ENCODE data around the gene EFCAB9. TPM values are rescaled to one million over a fixed set of nuclear protein-coding genes. Genes with fewer than 3 reads are reported as not detected.
"Not testable (repeated sequence)": the region's sequence is repeated elsewhere in the genome, so short reads cannot be mapped to it uniquely, and the experiment has no call there.

EFCAB9 gene
- total RNA-seq, 1 experiment from 2014 or later: not detected

DNA sequence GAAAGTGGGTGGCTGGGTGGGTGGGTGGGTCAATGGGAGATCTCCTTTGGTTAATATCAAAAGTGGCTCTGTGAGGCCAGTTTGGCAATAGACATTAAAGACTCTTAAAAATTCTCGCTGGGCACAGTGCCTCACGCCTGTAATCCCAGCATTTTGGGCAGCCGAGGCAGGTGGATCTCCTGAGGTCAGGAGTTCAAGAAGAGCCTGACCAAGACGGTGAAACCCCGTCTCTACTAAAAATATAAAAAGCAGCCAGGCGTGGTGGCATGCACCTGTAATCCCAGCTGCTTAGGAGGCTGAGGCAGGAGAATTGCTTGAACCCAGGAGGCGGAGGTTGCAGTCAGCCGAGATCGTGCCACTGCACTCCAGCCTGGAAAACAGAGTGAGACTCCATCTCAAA is 38.9 kb upstream of the EFCAB9 start:
- H3K36me3 Mint-ChIP-seq; H3K9me3 Mint-ChIP-seq; POLR2A ChIA-PET; H3K27me3 Mint-ChIP-seq (ENCODE audit: low read depth); H3K4me1 Mint-ChIP-seq; ATAC-seq; DNase-seq (ENCODE audit: low spot score); H3K4me3 Mint-ChIP-seq; H3K27ac Mint-ChIP-seq: not testable (repeated sequence)
- CTCF ChIA-PET: interaction anchor here (1.2 kb wide), 1 partner anchor 33 kb away, joined by 4 read pairs; the partner anchor contains the start of gene STK10

DNA sequence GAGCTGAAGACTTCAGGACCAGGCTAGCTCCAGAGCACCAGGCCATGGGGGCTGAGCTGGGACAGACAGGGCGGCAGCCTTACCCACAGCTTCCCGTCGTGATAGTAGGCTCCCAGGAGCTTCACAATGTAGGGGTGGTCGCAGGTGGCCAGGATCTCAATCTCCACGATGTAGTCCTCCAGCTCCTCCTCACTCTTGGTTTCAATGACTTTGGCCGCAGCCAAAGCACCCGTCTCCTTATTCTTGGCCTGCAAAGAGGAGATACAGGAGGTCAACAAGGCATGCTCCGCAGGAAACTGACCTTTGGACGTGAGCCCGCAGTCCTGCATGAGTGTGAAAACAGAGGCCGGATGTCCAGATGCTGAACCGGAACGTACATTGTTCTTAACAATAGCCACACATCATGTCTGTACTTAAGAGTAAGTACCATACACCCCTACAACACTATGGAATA is 37.4 kb upstream of the EFCAB9 start:
- Mint-ChIP-seq H3K4me1 (no peaks in the 10 kb centered on the region), H3K4me3 (no peak overlapping the region), H3K27ac (no peak overlapping the region), H3K9me3 (no peaks in the 10 kb centered on the region), H3K36me3 (no peaks in the 10 kb centered on the region; the same call in 1 of the 2 replicates), H3K27me3 (ENCODE audit: low read depth) (no peaks in the 10 kb centered on the region)
- CTCF ChIA-PET: interaction anchor here (0.6 to 0.7 kb wide), 2 partner anchors 47 to 255 kb away, joined by 3 to 6 read pairs; no protein-coding TSS in a partner anchor
- POLR2A ChIA-PET: no interaction called here
- DNase-seq (ENCODE audit: low spot score): no peak
- no peak for ATAC-seq
- TF ChIP-seq FOXP1 (CRISPR knock-in tag; IDR thresholded peaks at IDR 0.05; ENCODE audit: borderline replicate concordance) (no peak), HMGA2 (CRISPR knock-in tag; IDR thresholded peaks at IDR 0.05) (no peak), USF2 (CRISPR knock-in tag; IDR thresholded peaks at IDR 0.05) (no peak), NFE2L1 (CRISPR knock-in tag; IDR thresholded peaks at IDR 0.05) (no peak), EMX1 (CRISPR knock-in tag; IDR thresholded peaks at IDR 0.05) (no peak), RORB (CRISPR knock-in tag; IDR thresholded peaks at IDR 0.05) (no peak)

DNA sequence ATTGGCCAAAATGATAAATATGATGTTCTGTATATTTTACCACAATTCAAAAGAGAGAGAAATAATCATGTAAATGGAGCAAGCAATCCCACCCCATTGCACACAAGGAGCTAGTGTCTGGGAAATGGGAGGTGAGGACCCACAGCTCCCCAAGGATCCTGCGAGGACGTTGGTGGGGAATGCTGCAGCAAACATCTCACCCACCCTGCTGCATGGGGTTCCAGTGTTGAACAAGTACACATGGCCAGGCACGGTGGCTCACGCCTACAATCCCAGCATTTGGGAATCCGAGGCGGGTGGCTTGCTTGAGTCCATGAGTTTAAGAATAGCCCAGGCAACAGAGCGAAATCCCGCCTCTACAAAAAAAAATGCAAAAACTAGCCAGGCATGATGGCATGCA is 35.0 kb upstream of the EFCAB9 start:
- Mint-ChIP-seq H3K4me1 (no peaks in the 10 kb centered on the region), H3K27me3 (ENCODE audit: low read depth) (no peaks in the 10 kb centered on the region), H3K36me3 (no peaks in the 10 kb centered on the region; the same call in 1 of the 2 replicates), H3K27ac (no peak overlapping the region), H3K4me3 (no peak overlapping the region), H3K9me3 (no peaks in the 10 kb centered on the region)
- CTCF ChIA-PET: interaction anchor here (0.7 to 1.5 kb wide), 2 partner anchors 29 to 571 kb away, joined by 3 to 6 read pairs; partner anchors contain the start of gene STK10
- ATAC-seq (no peak), DNase-seq (ENCODE audit: low spot score) (no peak)
- POLR2A ChIA-PET: interaction anchor here (0.7 kb wide), 1 partner anchor 191 kb away, joined by 3 read pairs; no protein-coding TSS in a partner anchor
- TF ChIP-seq MXD4 (CRISPR knock-in tag; IDR thresholded peaks at IDR 0.05; ENCODE audit: borderline replicate concordance): no peak
- no peak for TF ChIP-seq ELF4 (CRISPR knock-in tag; IDR thresholded peaks at IDR 0.05; ENCODE audit: low read depth)
- TF ChIP-seq MYBL2 (CRISPR knock-in tag; IDR thresholded peaks at IDR 0.05): no peak
- TF ChIP-seq ZNF263 (CRISPR knock-in tag; IDR thresholded peaks at IDR 0.05; ENCODE audit: low read depth): no peak
- no peak for TF ChIP-seq ZNF396 (CRISPR knock-in tag; IDR thresholded peaks at IDR 0.05; ENCODE audit: borderline replicate concordance)
- no peak for TF ChIP-seq EMX1 (CRISPR knock-in tag; IDR thresholded peaks at IDR 0.05)
- no peak for TF ChIP-seq ZNF317 (CRISPR knock-in tag; IDR thresholded peaks at IDR 0.05; ENCODE audit: borderline replicate concordance, low read depth)
- TF ChIP-seq ZNF416 (CRISPR knock-in tag; IDR thresholded peaks at IDR 0.05): no peak
- TF ChIP-seq, protein P1, sequence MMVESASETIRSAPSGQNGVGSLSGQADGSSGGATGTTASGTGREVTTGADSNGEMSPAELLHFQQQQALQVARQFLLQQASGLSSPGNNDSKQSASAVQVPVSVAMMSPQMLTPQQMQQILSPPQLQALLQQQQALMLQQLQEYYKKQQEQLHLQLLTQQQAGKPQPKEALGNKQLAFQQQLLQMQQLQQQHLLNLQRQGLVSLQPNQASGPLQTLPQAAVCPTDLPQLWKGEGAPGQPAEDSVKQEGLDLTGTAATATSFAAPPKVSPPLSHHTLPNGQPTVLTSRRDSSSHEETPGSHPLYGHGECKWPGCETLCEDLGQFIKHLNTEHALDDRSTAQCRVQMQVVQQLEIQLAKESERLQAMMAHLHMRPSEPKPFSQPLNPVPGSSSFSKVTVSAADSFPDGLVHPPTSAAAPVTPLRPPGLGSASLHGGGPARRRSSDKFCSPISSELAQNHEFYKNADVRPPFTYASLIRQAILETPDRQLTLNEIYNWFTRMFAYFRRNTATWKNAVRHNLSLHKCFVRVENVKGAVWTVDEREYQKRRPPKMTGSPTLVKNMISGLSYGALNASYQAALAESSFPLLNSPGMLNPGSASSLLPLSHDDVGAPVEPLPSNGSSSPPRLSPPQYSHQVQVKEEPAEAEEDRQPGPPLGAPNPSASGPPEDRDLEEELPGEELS (CRISPR knock-in tag; IDR thresholded peaks at IDR 0.05): no peak
- TF ChIP-seq NFE2L1 (CRISPR knock-in tag; IDR thresholded peaks at IDR 0.05): no peak
- no peak for TF ChIP-seq AFF4 (CRISPR knock-in tag; IDR thresholded peaks at IDR 0.05; ENCODE audit: borderline replicate concordance)
- no peak for TF ChIP-seq GRHL2 (CRISPR knock-in tag; IDR thresholded peaks at IDR 0.05; ENCODE audit: insufficient replicate concordance, severe bottlenecking)
- no peak for TF ChIP-seq ZNF138 (CRISPR knock-in tag; conservative IDR thresholded peaks at IDR 0.05)
- no peak for TF ChIP-seq NR3C1 (CRISPR knock-in tag; conservative IDR thresholded peaks at IDR 0.05; ENCODE audit: low read depth)
- TF ChIP-seq ESRRA (CRISPR knock-in tag; IDR thresholded peaks at IDR 0.05; ENCODE audit: borderline replicate concordance): no peak
- TF ChIP-seq, protein P2, sequence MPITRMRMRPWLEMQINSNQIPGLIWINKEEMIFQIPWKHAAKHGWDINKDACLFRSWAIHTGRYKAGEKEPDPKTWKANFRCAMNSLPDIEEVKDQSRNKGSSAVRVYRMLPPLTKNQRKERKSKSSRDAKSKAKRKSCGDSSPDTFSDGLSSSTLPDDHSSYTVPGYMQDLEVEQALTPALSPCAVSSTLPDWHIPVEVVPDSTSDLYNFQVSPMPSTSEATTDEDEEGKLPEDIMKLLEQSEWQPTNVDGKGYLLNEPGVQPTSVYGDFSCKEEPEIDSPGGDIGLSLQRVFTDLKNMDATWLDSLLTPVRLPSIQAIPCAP (CRISPR knock-in tag; IDR thresholded peaks at IDR 0.05): no peak
- TF ChIP-seq, protein P3, sequence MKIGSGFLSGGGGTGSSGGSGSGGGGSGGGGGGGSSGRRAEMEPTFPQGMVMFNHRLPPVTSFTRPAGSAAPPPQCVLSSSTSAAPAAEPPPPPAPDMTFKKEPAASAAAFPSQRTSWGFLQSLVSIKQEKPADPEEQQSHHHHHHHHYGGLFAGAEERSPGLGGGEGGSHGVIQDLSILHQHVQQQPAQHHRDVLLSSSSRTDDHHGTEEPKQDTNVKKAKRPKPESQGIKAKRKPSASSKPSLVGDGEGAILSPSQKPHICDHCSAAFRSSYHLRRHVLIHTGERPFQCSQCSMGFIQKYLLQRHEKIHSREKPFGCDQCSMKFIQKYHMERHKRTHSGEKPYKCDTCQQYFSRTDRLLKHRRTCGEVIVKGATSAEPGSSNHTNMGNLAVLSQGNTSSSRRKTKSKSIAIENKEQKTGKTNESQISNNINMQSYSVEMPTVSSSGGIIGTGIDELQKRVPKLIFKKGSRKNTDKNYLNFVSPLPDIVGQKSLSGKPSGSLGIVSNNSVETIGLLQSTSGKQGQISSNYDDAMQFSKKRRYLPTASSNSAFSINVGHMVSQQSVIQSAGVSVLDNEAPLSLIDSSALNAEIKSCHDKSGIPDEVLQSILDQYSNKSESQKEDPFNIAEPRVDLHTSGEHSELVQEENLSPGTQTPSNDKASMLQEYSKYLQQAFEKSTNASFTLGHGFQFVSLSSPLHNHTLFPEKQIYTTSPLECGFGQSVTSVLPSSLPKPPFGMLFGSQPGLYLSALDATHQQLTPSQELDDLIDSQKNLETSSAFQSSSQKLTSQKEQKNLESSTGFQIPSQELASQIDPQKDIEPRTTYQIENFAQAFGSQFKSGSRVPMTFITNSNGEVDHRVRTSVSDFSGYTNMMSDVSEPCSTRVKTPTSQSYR (CRISPR knock-in tag; IDR thresholded peaks at IDR 0.05): no peak
- no peak for TF ChIP-seq CBFB (CRISPR knock-in tag; IDR thresholded peaks at IDR 0.05; ENCODE audit: low read depth)
- TF ChIP-seq ZNF121 (CRISPR knock-in tag; IDR thresholded peaks at IDR 0.05): no peak

Measured in WTC11 (cell line).